CD14-positive monocyte (primary cell): ENCODE results near the gene FTSJ3. TPM values are rescaled to one million over a fixed set of nuclear protein-coding genes. Genes with fewer than 3 reads are reported as not detected.

Experiments used
- DNase-seq, 3 donors: peaks; one replicate each; pipeline ENCODE4 v3.0.0-alpha.2; 2011 to 2022
- H2AFZ ChIP-seq: 2 replicates; pipeline ENCODE4 v1.6.0; 2012; ENCODE audit warnings: mild to moderate bottlenecking, low read depth, low read length, inconsistent platforms; ENCODE audit not compliant: insufficient read depth, poor library complexity, severe bottlenecking
- H3K27ac ChIP-seq, 2 donors: 1 replicate in 1 of 2; 2 replicates in 1 of 2; pipeline ENCODE4 v1.5.1; 2012 to 2013; ENCODE audit warnings: low read length in 2 of 2, control low read depth in 1 of 2, inconsistent platforms in 1 of 2, low read depth in 1 of 2, mild to moderate bottlenecking in 1 of 2
- H3K27me3 ChIP-seq, 2 donors: one replicate each; pipeline versions ENCODE4 v1.6.0 to v1.6.1; 2011 to 2013; ENCODE audit warnings: low read length in 2 of 2; ENCODE audit not compliant: control insufficient read depth in 2 of 2, insufficient read depth in 2 of 2
- H3K36me3 ChIP-seq, 2 donors: replicated peaks in 1 of 2; 1 replicate in 1 of 2; 2 replicates in 1 of 2; pipeline versions ENCODE4 v1.5.1 to v1.6.1; 2012 to 2013; ENCODE audit warnings: low read length in 2 of 2, control low read depth in 1 of 2, inconsistent platforms in 1 of 2, mild to moderate bottlenecking in 1 of 2; ENCODE audit not compliant: insufficient read depth in 2 of 2, control insufficient read depth in 1 of 2
- H3K4me1 ChIP-seq, 2 donors: 1 replicate in 1 of 2; 2 replicates in 1 of 2; pipeline versions ENCODE4 v1.5.1 to v1.6.1; 2012 to 2013; ENCODE audit warnings: low read length in 2 of 2, control low read depth in 1 of 2, inconsistent platforms in 1 of 2, mild to moderate bottlenecking in 1 of 2, moderate library complexity in 1 of 2; ENCODE audit not compliant: insufficient read depth in 2 of 2, control insufficient read depth in 1 of 2
- H3K4me2 ChIP-seq: replicated peaks from 2 replicates; pipeline ENCODE3; 2012; ENCODE audit warnings: low read length, moderate library complexity, mild to moderate bottlenecking; ENCODE audit not compliant: poor library complexity, severe bottlenecking; ENCODE audit errors: extremely low read depth
- H3K4me3 ChIP-seq, 3 experiments: fragments of 200-600 bp in 1 of 3; sonication (generic) in 1 of 3; replicated peaks in 1 of 3; 1 replicate in 2 of 3; 2 replicates in 1 of 3; pipeline ENCODE4 v1.5.1; 2011 to 2013; ENCODE audit warnings: low read length in 3 of 3, mild to moderate bottlenecking in 3 of 3, control low read depth in 2 of 3, low read depth in 2 of 3, inconsistent platforms in 1 of 3, moderate library complexity in 1 of 3
- H3K79me2 ChIP-seq: 2 replicates; pipeline ENCODE4 v1.6.0; 2012; ENCODE audit warnings: mild to moderate bottlenecking, control low read depth, inconsistent platforms, low read length, moderate library complexity; ENCODE audit not compliant: insufficient read depth
- H3K9ac ChIP-seq: 2 replicates; pipeline ENCODE4 v1.6.0; 2017; ENCODE audit warnings: low read length, mild to moderate bottlenecking; ENCODE audit not compliant: insufficient read depth, poor library complexity, severe bottlenecking
- H3K9me3 ChIP-seq, 2 donors: replicated peaks in 1 of 2; 1 replicate in 1 of 2; 2 replicates in 1 of 2; pipeline versions ENCODE4 v1.5.1 to v1.6.1; 2012 to 2013; ENCODE audit warnings: low read length in 2 of 2, control low read depth in 1 of 2; ENCODE audit not compliant: control insufficient read depth in 1 of 2, insufficient read depth in 1 of 2
- H4K20me1 ChIP-seq: 2 replicates; pipeline ENCODE4 v1.6.0; 2012; ENCODE audit warnings: mild to moderate bottlenecking, low read length, control low read depth, moderate library complexity; ENCODE audit not compliant: insufficient read depth
- H3K27ac Mint-ChIP-seq, 7 donors: one replicate each; pipeline ENCODE4 v1.8.0; 2020; ENCODE audit warnings: mild to moderate bottlenecking in 7 of 7, mixed read lengths in 7 of 7, moderate library complexity in 6 of 7, inconsistent platforms in 2 of 7
- H3K27me3 Mint-ChIP-seq, 3 donors: one replicate each; pipeline ENCODE4 v1.8.0; 2021 to 2022; ENCODE audit warnings: low read depth in 3 of 3, mild to moderate bottlenecking in 3 of 3, mixed read lengths in 3 of 3, moderate library complexity in 3 of 3, inconsistent platforms in 1 of 3
- H3K36me3 Mint-ChIP-seq, 2 donors: one replicate each; pipeline ENCODE4 v1.8.0; 2020; ENCODE audit warnings: mixed read lengths in 2 of 2, inconsistent platforms in 1 of 2, mild to moderate bottlenecking in 1 of 2
- H3K4me1 Mint-ChIP-seq: one replicate; pipeline ENCODE4 v1.8.0; 2020; ENCODE audit warnings: mild to moderate bottlenecking, mixed read lengths
- H3K4me3 Mint-ChIP-seq, 2 donors: one replicate each; pipeline ENCODE4 v1.8.0; 2020; ENCODE audit warnings: mild to moderate bottlenecking in 2 of 2, mixed read lengths in 2 of 2, moderate library complexity in 1 of 2
- H3K9me3 Mint-ChIP-seq, 7 donors: one replicate each; pipeline ENCODE4 v1.8.0; 2020 to 2022; ENCODE audit warnings: mixed read lengths in 7 of 7, mild to moderate bottlenecking in 6 of 7, moderate library complexity in 6 of 7, inconsistent platforms in 2 of 7
- WGBS: methylation state at CpG from one replicate; pipeline ENCODE4 v1.1.5; 2013; ENCODE audit warnings: missing lambda C conversion rate; ENCODE audit not compliant: insufficient coverage; 5-methylcytosine and 5-hydroxymethylcytosine counted together
- intact Hi-C, 2 donors: fragments of 100-400 bp; cut with micrococcal nuclease; formaldehyde crosslinking; loops; one replicate each; pipeline versions ENCODE4 v1.15.0 to v1.15.1; 2023
- polyA plus RNA-seq, 3 donors: library from polyadenylated mRNA; depleted of rRNA in 1 of 3; unstranded in 2 of 3; stranded (reverse) in 1 of 3; fragments of 300-500 nt in 2 of 3; fragments of >200 nt in 1 of 3; fragmentation: Illumina TruSeq in 2 of 3; gene quantifications; 1 replicate in 2 of 3; 2 replicates in 1 of 3; pipeline ENCODE4 v1.2.3, GENCODE V29; 2012 to 2021
- TF ChIP-seq, protein P1 (sequence below): fragments of 200-600 bp; IDR thresholded peaks from one replicate; pipeline ENCODE4 v1.8.0; 2022; ENCODE audit warnings: antibody characterized with exemption, mild to moderate bottlenecking

The FTSJ3 gene
- polyA plus RNA-seq, 3 donors, result 9.2 to 23.7 (median 15.0) TPM

DNA sequence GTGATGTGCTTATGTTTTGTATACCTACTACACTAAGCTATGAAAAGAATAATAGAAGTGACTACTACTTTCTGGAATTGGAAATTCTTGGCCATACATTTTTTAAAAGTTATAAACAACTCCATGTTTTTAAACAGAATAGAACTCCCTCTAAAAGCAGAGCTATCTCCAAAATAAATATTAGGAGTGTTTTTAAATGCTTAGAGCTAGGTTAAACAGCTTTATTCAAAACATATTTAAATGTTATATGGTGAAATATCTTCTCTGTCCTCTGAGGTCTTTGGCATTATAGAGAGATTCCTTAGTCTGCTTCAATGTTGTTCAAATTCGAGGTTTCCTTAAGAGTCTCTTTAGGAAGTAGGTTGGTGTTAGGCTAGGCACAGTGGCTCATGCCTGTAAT is 23.1 kb downstream of the FTSJ3 start:
- TF ChIP-seq, protein P1, sequence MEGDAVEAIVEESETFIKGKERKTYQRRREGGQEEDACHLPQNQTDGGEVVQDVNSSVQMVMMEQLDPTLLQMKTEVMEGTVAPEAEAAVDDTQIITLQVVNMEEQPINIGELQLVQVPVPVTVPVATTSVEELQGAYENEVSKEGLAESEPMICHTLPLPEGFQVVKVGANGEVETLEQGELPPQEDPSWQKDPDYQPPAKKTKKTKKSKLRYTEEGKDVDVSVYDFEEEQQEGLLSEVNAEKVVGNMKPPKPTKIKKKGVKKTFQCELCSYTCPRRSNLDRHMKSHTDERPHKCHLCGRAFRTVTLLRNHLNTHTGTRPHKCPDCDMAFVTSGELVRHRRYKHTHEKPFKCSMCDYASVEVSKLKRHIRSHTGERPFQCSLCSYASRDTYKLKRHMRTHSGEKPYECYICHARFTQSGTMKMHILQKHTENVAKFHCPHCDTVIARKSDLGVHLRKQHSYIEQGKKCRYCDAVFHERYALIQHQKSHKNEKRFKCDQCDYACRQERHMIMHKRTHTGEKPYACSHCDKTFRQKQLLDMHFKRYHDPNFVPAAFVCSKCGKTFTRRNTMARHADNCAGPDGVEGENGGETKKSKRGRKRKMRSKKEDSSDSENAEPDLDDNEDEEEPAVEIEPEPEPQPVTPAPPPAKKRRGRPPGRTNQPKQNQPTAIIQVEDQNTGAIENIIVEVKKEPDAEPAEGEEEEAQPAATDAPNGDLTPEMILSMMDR, result no peak
- H3K27me3 ChIP-seq, result no peaks in the 10 kb centered on the region
- H3K4me3 ChIP-seq, result no peak overlapping the region
- H3K79me2 ChIP-seq, result peaks cover 7% of the 10 kb centered on the region
- H3K4me1 ChIP-seq, result no peaks in the 10 kb centered on the region
- Mint-ChIP-seq H3K27ac (peak overlapping the region in 2 of 7 donors; percentile 44 to 73), H3K36me3 (peaks cover 78 to 91% of the 10 kb centered on the region in 2 donors), H3K27me3 (no peaks in the 10 kb centered on the region), H3K9me3 (no peaks in the 10 kb centered on the region), H3K4me3 (no peak overlapping the region), H3K4me1 (no peaks in the 10 kb centered on the region)
- WGBS, result no CpG with 5 or more reads among the region's 1 CpG
- DNase-seq, result no peak
- H2AFZ ChIP-seq, result no peak overlapping the region
- no peak overlapping the region for H3K4me2 ChIP-seq
- no peaks in the 10 kb centered on the region for H3K9me3 ChIP-seq
- H4K20me1 ChIP-seq, result peaks cover 8% of the 10 kb centered on the region
- H3K9ac ChIP-seq, result no peak overlapping the region
- no peak overlapping the region for H3K27ac ChIP-seq
- peaks cover 98 to 100% of the 10 kb centered on the region in 2 donors for H3K36me3 ChIP-seq
- intact Hi-C loops, result no loop called here

DNA sequence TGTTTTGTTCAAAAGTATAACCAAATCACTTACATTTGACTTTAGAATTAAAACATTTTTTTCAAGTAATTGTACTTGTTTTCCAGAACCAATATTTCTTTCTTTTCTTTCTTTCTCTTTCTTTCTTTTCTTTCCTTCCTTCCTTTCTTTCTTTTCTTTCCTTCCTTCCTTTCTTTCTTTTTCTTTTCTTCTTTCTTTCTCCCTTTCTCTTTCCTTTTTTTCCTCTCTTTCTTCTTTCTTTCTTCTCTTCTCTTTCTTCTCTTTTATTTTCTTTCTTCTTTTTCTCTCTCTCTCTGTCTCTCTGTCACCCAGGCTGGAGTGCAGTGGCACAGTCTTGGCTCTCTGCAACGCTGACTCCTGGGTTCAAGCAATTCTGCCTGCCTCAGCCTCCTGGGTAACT is 26.7 kb downstream of the FTSJ3 start:
- Histone ChIP-seq H3K79me2 (peaks cover 20% of the 10 kb centered on the region), H3K4me1 (no peaks in the 10 kb centered on the region), H2AFZ (no peak overlapping the region), H3K9me3 (no peaks in the 10 kb centered on the region), H4K20me1 (peaks cover 32% of the 10 kb centered on the region), H3K27ac (no peak overlapping the region), H3K4me3 (no peak overlapping the region), H3K4me2 (no peak overlapping the region), H3K27me3 (no peaks in the 10 kb centered on the region), H3K9ac (no peak overlapping the region), H3K36me3 (peaks cover 98 to 100% of the 10 kb centered on the region in 2 donors)
- H3K4me3 Mint-ChIP-seq, result no peak overlapping the region
- no peaks in the 10 kb centered on the region for H3K9me3 Mint-ChIP-seq
- TF ChIP-seq, protein P1, result peak; percentile 20
- no peaks in the 10 kb centered on the region for H3K4me1 Mint-ChIP-seq
- H3K27ac Mint-ChIP-seq, result peak overlapping the region in 6 of 7 donors; percentile 36 to 77 (median 62)
- H3K36me3 Mint-ChIP-seq, result peaks cover 79 to 95% of the 10 kb centered on the region in 2 donors
- intact Hi-C loops, result no loop called here
- no peaks in the 10 kb centered on the region for H3K27me3 Mint-ChIP-seq
- no CpG with 5 or more reads among the region's 1 CpG for WGBS
- DNase-seq, result no peak
